ENCODE data around the gene EPB41L4B. TPM values are rescaled to one million over a fixed set of nuclear protein-coding genes. Genes with fewer than 3 reads are reported as not detected.

The EPB41L4B gene
- total RNA-seq, 3 donors from 2014 or later, result 11.5 to 47.2 (median 16.0) TPM

GRCh38 chr9:109248133-109248581 is 72.7 kb downstream of the EPB41L4B start:
- Histone ChIP-seq H3K27me3 (no peaks in the 10 kb centered on the region), H3K9me3 (no peaks in the 10 kb centered on the region), H3K36me3 (no peaks in the 10 kb centered on the region), H3K4me3 (no peak overlapping the region), H3K4me1 (no peaks in the 10 kb centered on the region), H3K27ac (no peak overlapping the region)
- intact Hi-C loops (cut with DNase I; ENCODE audit: low total_unique reads), result no loop called here
- no peak for DNase-seq (ENCODE audit: low spot score in 2 of 2)
- TF ChIP-seq POLR2A (IDR thresholded peaks at IDR 0.05), result no peak
- TF ChIP-seq POLR2AphosphoS5 (IDR thresholded peaks at IDR 0.05), result no peak
- TF ChIP-seq, protein P1, sequence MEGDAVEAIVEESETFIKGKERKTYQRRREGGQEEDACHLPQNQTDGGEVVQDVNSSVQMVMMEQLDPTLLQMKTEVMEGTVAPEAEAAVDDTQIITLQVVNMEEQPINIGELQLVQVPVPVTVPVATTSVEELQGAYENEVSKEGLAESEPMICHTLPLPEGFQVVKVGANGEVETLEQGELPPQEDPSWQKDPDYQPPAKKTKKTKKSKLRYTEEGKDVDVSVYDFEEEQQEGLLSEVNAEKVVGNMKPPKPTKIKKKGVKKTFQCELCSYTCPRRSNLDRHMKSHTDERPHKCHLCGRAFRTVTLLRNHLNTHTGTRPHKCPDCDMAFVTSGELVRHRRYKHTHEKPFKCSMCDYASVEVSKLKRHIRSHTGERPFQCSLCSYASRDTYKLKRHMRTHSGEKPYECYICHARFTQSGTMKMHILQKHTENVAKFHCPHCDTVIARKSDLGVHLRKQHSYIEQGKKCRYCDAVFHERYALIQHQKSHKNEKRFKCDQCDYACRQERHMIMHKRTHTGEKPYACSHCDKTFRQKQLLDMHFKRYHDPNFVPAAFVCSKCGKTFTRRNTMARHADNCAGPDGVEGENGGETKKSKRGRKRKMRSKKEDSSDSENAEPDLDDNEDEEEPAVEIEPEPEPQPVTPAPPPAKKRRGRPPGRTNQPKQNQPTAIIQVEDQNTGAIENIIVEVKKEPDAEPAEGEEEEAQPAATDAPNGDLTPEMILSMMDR (IDR thresholded peaks at IDR 0.05), result no peak

DNA sequence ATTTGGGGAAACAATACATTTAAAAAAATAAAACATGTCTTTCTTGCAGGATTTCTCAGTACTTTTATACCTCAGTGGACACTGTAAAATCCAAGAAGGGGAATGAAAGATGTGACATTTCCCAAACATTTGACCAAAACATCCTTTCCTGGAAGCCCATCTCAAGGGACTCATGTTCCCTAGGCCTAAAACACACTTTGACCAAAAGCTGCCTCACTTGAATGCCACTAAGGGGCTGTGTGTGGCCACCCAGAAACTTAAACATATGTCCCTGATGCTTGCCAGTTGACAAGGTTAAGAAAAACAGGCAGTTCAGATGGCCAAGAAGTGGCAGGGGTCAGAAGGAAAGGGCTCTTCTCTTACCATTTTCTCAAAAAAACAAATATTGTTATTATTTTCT is 73.6 kb downstream of the EPB41L4B start:
- intact Hi-C loops (cut with DNase I; ENCODE audit: low total_unique reads), result no loop called here
- Histone ChIP-seq H3K4me3 (no peak overlapping the region), H3K4me1 (no peaks in the 10 kb centered on the region), H3K27me3 (no peaks in the 10 kb centered on the region), H3K27ac (no peak overlapping the region), H3K36me3 (no peaks in the 10 kb centered on the region), H3K9me3 (no peaks in the 10 kb centered on the region)
- no peak for DNase-seq (ENCODE audit: low spot score in 2 of 2)
- TF ChIP-seq, protein P1 (IDR thresholded peaks at IDR 0.05), result no peak
- TF ChIP-seq POLR2A (IDR thresholded peaks at IDR 0.05), result no peak
- no peak for TF ChIP-seq POLR2AphosphoS5 (IDR thresholded peaks at IDR 0.05)

- H3K27me3 ChIP-seq, result no peaks in the 10 kb centered on the region
- H3K9me3 ChIP-seq, result no peaks in the 10 kb centered on the region
- no peak for TF ChIP-seq POLR2A (IDR thresholded peaks at IDR 0.05)
- TF ChIP-seq, protein P1 (IDR thresholded peaks at IDR 0.05), result no peak
- no peak for TF ChIP-seq POLR2AphosphoS5 (IDR thresholded peaks at IDR 0.05)
- no peak for DNase-seq (ENCODE audit: low spot score in 2 of 2)
- H3K4me3 ChIP-seq, result no peak overlapping the region
- H3K4me1 ChIP-seq, result no peaks in the 10 kb centered on the region
- intact Hi-C loops (cut with DNase I; ENCODE audit: low total_unique reads), result no loop called here
- no peaks in the 10 kb centered on the region for H3K36me3 ChIP-seq
- no peak overlapping the region for H3K27ac ChIP-seq
Measured at GRCh38 chr9:109246533-109246932, 74.3 kb downstream of the EPB41L4B start.

DNA sequence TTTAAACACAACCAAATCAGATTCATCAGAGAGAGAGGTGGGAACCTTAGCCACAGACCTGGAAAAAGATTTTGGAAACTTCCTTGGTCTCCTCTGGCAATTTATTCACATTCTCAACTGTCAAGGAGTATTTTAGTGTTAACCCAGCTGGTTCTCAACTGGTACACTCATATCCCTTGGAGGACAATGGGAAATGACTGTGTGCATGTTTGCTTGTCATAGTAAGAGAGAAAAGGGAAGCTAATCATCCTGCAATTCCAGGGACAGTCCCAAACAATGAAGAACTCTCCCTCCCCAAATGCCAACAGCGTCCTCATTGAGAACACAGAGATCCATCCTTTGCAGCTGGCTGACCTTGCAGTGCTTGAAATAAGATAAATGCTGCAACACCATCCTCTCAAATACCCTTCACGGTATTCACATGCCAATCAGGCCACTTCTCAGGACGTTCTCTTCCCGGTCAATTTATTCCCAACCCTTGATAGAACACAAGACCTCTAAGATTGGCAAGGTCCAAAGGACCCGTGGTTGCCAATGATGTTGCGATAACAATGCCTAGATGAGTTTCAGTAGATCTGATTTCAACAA is 75.5 kb downstream of the EPB41L4B start:
- Histone ChIP-seq H3K4me1 (no peaks in the 10 kb centered on the region), H3K9me3 (no peaks in the 10 kb centered on the region), H3K36me3 (no peaks in the 10 kb centered on the region), H3K27ac (no peak overlapping the region), H3K4me3 (no peak overlapping the region), H3K27me3 (no peaks in the 10 kb centered on the region)
- intact Hi-C loops (cut with DNase I; ENCODE audit: low total_unique reads), result no loop called here
- TF ChIP-seq POLR2AphosphoS5 (IDR thresholded peaks at IDR 0.05) (no peak), POLR2A (IDR thresholded peaks at IDR 0.05) (no peak)
- TF ChIP-seq, protein P1 (IDR thresholded peaks at IDR 0.05), result no peak
- DNase-seq (ENCODE audit: low spot score in 2 of 2), result no peak

DNA sequence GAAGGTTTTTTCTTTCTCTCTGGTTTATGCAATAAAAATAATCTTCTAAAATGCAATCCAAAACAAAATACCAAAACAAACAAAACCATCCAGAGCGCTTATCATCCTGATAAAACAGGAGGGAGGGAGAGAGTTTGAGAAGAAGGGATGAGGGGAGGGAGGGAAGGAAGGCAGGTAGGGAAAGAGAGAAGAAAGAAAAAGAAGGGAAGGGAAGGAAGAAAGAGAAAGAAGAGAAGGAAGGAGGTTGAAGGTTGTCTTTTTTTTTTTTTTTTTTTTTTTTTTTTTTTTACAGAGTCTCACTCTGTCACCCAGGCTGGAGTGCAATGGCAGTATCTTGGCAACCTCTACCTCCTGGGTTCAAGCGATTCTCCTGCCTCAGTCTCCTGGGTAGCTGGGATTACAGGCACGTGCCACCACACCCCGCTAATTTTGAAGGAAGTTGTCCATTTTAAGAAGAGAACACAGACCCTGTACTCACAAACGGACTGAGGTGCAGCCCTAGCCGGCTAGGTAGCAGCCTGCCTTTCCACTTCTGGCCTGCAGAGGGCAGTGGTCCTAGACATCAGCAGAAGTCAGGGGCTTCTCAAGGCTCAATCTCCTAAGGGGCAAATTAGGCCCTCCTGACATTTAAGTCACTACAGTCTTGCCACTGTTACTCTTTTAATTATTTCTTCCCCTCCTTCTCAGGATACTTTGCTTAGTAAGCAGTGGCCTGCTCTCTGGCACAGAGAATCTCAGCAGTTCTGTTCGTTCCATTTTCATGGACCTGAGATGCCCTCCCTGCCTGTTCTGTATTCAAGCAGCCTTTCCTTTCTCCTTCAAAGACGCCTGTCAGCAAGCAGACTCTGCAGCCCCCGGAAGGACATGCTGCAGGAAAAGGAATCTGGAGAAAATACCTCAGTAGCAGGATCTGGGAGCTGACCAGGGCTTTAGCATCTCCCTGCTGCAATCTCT is 76.4 kb downstream of the EPB41L4B start:
- peak; percentile 58 to 67 for DNase-seq (ENCODE audit: low spot score in 2 of 2)
- no peak for TF ChIP-seq POLR2A (IDR thresholded peaks at IDR 0.05)
- TF ChIP-seq, protein P1 (IDR thresholded peaks at IDR 0.05), result peak; percentile 50 to 87 (median 78)
- no peaks in the 10 kb centered on the region for H3K9me3 ChIP-seq
- no peaks in the 10 kb centered on the region for H3K36me3 ChIP-seq
- H3K27me3 ChIP-seq, result no peaks in the 10 kb centered on the region
- H3K4me3 ChIP-seq, result no peak overlapping the region
- H3K4me1 ChIP-seq, result no peaks in the 10 kb centered on the region
- no peak overlapping the region for H3K27ac ChIP-seq
- intact Hi-C loops (cut with DNase I; ENCODE audit: low total_unique reads), result loop anchor here (5.0 kb wide), 1 partner anchor 78 kb away; the partner anchor contains the start of gene EPB41L4B

Measured in breast epithelium (tissue), 4 donors.